ENCODE data around the gene PRRC2C.

DNA sequence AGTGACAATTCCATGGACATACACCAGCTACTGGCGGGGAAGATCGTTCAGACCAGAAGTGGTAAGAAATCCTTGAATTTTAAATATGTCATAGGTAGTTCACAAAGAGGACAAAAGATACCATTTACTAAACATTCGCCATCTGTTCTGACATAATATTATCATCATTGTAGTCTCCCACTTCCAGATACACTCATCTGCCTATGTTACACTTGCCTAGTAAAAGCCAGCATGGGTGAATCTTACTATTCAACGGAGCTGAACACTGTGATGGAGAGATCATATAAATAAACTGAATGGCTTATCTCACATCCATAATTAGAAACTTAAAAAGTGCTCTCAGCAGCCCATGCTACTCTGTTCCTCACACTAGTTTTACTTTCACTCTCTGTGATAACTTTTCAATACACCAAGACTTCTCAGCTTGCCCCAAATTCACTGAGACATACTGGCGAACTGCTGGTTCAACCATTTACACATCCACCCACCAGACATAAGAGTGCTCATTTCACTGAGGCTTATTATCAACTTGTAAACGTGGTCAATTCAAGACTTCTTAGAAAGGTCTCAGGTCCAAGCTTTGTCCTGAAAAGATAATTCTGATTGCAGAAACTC, 463 bp upstream of the PRRC2C start:
- TF ChIP-seq, protein P1, sequence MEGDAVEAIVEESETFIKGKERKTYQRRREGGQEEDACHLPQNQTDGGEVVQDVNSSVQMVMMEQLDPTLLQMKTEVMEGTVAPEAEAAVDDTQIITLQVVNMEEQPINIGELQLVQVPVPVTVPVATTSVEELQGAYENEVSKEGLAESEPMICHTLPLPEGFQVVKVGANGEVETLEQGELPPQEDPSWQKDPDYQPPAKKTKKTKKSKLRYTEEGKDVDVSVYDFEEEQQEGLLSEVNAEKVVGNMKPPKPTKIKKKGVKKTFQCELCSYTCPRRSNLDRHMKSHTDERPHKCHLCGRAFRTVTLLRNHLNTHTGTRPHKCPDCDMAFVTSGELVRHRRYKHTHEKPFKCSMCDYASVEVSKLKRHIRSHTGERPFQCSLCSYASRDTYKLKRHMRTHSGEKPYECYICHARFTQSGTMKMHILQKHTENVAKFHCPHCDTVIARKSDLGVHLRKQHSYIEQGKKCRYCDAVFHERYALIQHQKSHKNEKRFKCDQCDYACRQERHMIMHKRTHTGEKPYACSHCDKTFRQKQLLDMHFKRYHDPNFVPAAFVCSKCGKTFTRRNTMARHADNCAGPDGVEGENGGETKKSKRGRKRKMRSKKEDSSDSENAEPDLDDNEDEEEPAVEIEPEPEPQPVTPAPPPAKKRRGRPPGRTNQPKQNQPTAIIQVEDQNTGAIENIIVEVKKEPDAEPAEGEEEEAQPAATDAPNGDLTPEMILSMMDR (IDR thresholded peaks at IDR 0.05), result peak in 2 of 6 experiments; percentile 86 to 89
- TF ChIP-seq POLR2A (IDR thresholded peaks at IDR 0.05), result peak in 1 of 2 donors; percentile 23

Data from adrenal gland (tissue), 5 donors.